ENCODE results near the gene ZMYM4.

GRCh38 chr1:35367914-35368313, 99.4 kb downstream of the ZMYM4 start:
- TF ChIP-seq CTCF (optimal IDR thresholded peaks at IDR 0.05 in 1 of 3, IDR thresholded peaks at IDR 0.05 in 1 of 3, conservative IDR thresholded peaks at IDR 0.05 in 1 of 3; ENCODE audit: extremely low read depth in 1 of 3, insufficient read depth in 2 of 3, low read length in 3 of 3) (no peak), EZH2 (IDR thresholded peaks at IDR 0.05; ENCODE audit: low read length) (no peak)
